ENCODE data around the gene SEPTIN11. TPM values are rescaled to one million over a fixed set of nuclear protein-coding genes. Genes with fewer than 3 reads are reported as not detected.
"Not testable (repeated sequence)": the region's sequence is repeated elsewhere in the genome, so short reads cannot be mapped to it uniquely, and the experiment has no call there.

Gene SEPTIN11
- total RNA-seq, 2 experiments from 2014 or later, result 21.4 to 23.3 TPM

DNA sequence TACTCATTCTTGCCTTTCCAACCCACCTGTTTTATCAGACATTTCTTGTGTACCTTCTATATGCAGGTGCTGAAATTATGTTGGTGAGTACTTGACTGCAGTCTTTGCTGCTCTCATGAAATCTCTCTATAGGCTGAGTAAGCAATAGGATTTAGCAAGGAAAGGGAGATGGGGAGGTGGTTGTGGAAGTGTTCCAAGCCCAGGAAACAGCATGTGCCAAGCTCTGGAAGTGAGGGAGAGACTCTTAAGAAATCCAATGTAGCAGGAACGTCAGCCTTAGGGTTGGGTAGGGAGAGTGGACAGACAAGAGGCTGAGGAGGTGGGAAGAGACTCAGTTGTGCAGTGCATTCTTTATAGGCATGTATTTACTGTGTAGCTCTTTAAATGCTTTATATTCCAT is 5.6 kb downstream of the SEPTIN11 start:
- no peak for DNase-seq
- Mint-ChIP-seq H3K27ac (no peak overlapping the region), H3K4me3 (no peak overlapping the region), H3K4me1 (peaks cover 19% of the 10 kb centered on the region), H3K27me3 (peaks cover 26% of the 10 kb centered on the region), H3K36me3 (ENCODE audit: low read depth) (peaks cover 2% of the 10 kb centered on the region), H3K9me3 (no peaks in the 10 kb centered on the region)
- ChIA-PET POLR2A (no interaction called here), CTCF (no interaction called here)

DNA sequence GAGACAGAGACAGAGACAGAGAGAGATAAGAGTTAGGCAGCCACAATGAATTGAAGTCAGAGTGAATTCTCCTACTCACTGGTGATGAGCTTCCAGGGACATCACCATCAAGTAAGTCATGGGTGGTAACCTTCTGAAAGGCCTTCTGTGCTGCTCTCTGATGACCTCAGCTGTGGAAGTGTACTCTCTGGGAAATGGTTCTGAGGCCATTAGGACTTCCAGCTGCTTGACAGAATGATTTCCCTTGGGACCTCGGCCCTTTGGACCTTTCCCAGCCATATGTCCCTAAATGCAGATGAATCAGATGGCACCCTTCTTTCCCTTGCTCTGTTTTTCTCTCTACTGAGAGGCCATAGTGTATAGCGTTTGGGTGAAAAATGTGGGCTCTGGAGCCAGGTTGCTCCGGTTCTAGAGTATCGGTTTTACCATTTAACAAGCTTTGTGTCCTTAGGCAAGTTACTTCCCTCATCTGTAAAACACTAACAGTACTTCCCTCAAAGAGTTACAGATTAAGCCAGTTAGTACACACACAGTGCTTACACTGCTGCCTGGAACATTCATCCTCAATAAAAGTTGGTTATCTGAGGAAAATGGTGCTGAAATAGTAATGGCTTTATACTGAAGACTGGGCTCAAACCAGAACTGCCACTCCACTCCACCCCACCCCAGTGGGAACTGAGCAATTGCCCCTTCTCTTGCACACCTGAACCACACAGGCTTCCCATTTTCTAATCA is 7.6 kb downstream of the SEPTIN11 start:
- peaks cover 20% of the 10 kb centered on the region for H3K27me3 Mint-ChIP-seq
- peaks cover 15% of the 10 kb centered on the region for H3K4me1 Mint-ChIP-seq
- ChIA-PET POLR2A (no interaction called here), CTCF (no interaction called here)
- no peaks in the 10 kb centered on the region for H3K36me3 Mint-ChIP-seq (ENCODE audit: low read depth)
- no peak for DNase-seq
- no peak overlapping the region for H3K4me3 Mint-ChIP-seq
- no peak overlapping the region for H3K27ac Mint-ChIP-seq
- no peaks in the 10 kb centered on the region for H3K9me3 Mint-ChIP-seq

DNA sequence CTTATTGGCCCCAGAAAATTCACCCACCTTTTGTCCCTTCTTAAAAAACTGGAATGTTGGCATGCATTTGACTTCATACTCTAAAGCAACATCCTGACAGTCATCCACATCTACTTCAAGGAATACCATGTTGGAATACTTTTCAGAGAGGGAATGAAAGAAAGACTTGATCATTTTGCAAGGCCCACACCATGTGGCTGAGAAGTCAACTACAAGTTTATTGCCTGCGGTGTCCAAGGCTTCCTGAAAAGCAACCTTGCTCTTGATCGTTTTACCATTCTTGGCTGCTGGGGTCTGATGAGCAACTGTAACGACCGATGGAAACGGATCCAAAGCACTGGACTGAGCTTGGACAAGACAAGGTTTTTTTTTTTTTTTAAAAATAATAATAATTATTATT is 9.3 kb downstream of the SEPTIN11 start:
- H3K27ac Mint-ChIP-seq, result no peak overlapping the region
- H3K4me3 Mint-ChIP-seq, result no peak overlapping the region
- no peaks in the 10 kb centered on the region for H3K36me3 Mint-ChIP-seq (ENCODE audit: low read depth)
- CTCF ChIA-PET, result interaction anchor here (0.6 kb wide), 1 partner anchor 51 kb away, joined by 3 read pairs; no protein-coding TSS in a partner anchor
- POLR2A ChIA-PET, result interaction anchor here (0.5 kb wide), 1 partner anchor 86 kb away, joined by 3 read pairs; no protein-coding TSS in a partner anchor
- H3K27me3 Mint-ChIP-seq, result peaks cover 9% of the 10 kb centered on the region
- peaks cover 15% of the 10 kb centered on the region for H3K4me1 Mint-ChIP-seq
- no peak for DNase-seq
- no peaks in the 10 kb centered on the region for H3K9me3 Mint-ChIP-seq

DNA sequence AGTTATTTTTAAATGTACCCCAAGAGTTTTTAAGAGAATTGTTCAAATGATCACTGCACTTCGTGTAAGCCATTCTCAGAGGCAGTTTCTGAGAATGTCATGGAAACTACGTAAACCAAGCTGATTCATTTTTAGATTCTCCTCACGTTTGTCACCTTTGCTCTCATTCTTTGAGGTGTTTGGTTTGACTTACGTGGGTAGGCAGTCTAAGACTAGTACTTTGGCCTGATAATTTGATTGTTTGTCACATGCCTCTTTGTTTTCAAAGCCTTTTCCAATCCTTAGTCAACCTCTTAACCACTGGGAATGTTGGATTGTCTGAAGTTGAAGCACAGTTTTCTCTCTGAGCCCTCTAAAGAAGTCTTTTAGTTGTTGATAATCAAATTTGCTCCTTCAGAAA is 10.5 kb downstream of the SEPTIN11 start:
- Mint-ChIP-seq H3K27ac (no peak overlapping the region), H3K27me3 (peaks cover 5% of the 10 kb centered on the region), H3K4me3 (no peak overlapping the region), H3K36me3 (ENCODE audit: low read depth) (peaks cover 5% of the 10 kb centered on the region), H3K4me1 (peaks cover 17% of the 10 kb centered on the region), H3K9me3 (peaks cover 3% of the 10 kb centered on the region)
- no peak for DNase-seq
- POLR2A ChIA-PET, result interaction anchor here (0.6 to 0.9 kb wide), 2 partner anchors 12 to 562 kb away, joined by 3 to 5 read pairs; no protein-coding TSS in a partner anchor
- CTCF ChIA-PET, result interaction anchor here (0.9 kb wide), 1 partner anchor 9 kb away, joined by 3 read pairs; no protein-coding TSS in a partner anchor

DNA sequence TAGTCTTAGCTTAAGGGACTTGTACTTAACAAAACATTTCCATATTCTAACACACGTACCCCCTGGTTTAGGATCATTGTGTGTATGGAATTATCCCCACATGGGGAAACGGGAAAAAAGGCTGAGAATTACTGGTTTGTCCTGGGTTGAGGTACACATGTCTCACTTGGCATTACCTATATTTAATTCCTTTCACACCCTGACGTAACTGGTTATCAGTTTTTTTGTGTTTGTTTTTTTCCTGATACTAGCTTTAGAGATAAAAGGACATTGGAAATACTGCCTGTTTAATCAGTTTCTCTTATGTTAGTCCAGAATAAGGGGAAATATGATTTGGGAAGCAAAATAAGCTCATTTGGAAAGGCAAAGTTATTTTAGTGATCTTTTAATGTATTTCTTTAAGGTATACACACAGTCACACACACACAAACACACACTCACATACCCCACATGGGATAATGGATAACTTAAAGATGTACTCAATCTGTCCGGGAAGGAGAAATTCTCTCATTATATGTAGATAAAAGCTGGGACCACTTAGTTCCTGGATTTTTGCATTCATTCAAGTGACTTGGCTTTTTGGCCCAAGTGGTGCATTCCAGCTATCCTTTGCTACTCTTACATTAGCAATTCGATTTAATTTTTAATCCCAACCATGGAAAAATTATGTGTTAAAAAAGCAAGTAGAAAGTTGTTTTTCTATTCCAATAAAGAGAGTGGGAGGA is 13.0 kb downstream of the SEPTIN11 start:
- ChIA-PET POLR2A (no interaction called here), CTCF (no interaction called here)
- peaks cover 3% of the 10 kb centered on the region for H3K9me3 Mint-ChIP-seq
- H3K4me1 Mint-ChIP-seq, result peaks cover 17% of the 10 kb centered on the region
- no peak overlapping the region for H3K27ac Mint-ChIP-seq
- DNase-seq, result no peak
- H3K4me3 Mint-ChIP-seq, result no peak overlapping the region
- H3K36me3 Mint-ChIP-seq (ENCODE audit: low read depth), result peaks cover 5% of the 10 kb centered on the region
- H3K27me3 Mint-ChIP-seq, result peaks cover 5% of the 10 kb centered on the region

DNA sequence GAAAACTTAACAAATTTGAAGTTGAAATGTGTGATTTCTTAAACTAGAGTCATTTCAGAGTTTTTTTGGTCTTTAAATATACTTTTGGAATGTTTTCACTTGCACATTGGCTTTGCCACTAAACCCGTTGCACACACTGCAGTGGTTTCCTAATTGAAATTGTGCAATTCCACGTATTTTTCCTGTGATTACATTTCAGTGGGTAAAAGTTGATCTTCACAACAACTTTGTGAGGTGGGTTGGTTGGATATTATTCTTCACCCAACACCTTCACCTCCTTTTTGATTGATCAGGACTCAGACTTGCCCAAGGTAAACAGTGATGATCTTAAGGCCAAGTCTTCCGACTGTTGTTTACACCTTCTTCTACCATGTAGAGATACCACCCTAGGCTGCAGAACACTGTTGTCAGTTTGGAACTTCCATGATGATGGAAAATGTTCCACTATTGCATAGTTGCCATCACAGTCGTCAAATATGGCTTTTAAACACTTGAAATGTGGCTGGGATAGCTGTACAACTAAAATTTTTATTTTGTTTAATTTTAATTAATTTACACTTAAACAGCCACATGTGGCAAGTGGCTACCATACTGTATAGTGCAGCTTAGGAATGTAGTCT is 13.7 kb downstream of the SEPTIN11 start:
- ChIA-PET POLR2A (no interaction called here), CTCF (no interaction called here)
- Mint-ChIP-seq H3K4me1 (peaks cover 17% of the 10 kb centered on the region), H3K27ac (no peak overlapping the region), H3K27me3 (peaks cover 5% of the 10 kb centered on the region), H3K36me3 (ENCODE audit: low read depth) (peaks cover 8% of the 10 kb centered on the region), H3K4me3 (no peak overlapping the region), H3K9me3 (peaks cover 3% of the 10 kb centered on the region)
- DNase-seq, result no peak

DNA sequence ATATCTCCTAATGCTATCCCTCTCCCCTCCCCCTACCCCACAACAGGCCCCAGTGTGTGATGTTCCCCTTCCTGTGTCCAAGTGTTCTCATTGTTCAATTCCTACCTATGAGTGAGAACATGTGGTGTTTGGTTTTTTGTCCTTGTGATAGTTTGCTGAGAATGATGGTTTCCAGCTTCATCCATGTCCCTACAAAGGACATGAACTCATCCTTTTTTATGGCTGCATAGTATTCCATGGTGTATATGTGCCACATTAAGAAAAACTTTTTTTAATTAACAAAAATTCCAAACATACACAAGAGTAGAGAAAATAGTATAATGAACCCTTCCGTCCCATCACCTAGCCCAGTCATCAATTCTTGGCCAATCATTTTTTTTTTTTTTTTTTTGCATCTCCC is 14.4 kb downstream of the SEPTIN11 start:
- H3K4me1 Mint-ChIP-seq, result peaks cover 17% of the 10 kb centered on the region
- H3K9me3 Mint-ChIP-seq; H3K27ac Mint-ChIP-seq; DNase-seq; H3K27me3 Mint-ChIP-seq; H3K4me3 Mint-ChIP-seq; POLR2A ChIA-PET; H3K36me3 Mint-ChIP-seq (ENCODE audit: low read depth): not testable (repeated sequence)
- CTCF ChIA-PET, result interaction anchor here (0.7 to 1.2 kb wide), 2 partner anchors 19 to 157 kb away, joined by 3 to 9 read pairs; no protein-coding TSS in a partner anchor

DNA sequence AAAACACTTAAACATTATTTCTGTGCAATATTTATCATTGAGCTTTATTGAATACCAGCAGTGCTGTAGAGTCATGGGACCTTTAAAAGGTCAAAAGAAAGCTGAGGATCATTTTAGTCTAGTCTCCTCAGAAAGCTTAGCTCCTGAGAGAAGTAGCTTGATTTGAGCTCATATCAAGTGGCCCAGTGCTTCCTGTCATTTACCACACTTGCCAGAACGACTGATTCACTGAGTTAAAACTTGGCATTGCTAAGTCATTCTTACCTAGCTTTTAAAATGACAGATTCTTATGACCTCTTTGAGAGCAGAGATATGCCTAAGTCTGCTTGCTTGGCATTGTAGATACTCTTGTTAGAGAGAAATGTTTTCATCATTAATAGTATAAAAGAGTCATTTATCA is 15.2 kb downstream of the SEPTIN11 start:
- no peak for DNase-seq

DNA sequence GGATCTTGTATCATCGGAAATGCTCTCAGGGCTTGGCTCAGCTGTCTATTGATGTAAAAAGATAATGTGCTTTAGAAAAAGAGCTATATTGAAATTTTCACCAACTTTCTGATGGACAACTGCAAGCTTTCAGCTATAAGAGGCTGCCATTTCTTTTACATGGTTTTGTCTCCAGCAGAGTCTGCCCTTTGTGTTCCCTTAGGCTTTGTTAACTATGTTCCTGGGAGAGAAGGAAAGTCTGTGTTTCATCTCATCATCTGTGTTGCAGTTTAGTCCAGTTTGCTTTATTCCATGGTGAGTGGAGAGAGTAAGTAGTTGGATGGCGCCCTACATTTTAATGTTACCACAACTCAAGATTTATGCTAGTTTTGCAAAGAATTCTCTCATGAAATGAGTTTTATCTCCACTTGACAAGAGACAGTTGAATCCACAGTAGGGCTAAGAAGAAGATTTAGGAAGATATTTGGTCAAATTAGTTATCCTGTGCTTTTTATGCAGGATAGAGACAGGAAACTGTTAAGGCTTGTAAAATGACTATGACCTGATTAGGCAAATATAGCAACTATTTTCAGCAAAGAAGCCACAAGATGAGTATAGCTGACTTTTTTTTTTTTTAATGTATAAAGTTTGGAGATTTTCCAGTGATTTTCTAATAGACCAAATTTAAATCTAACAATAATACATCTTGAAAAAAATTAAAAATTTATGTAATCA is 16.5 kb downstream of the SEPTIN11 start:
- Mint-ChIP-seq H3K9me3 (peaks cover 3% of the 10 kb centered on the region), H3K27me3 (peaks cover 2% of the 10 kb centered on the region), H3K36me3 (ENCODE audit: low read depth) (peaks cover 8% of the 10 kb centered on the region), H3K27ac (no peak overlapping the region), H3K4me1 (peaks cover 2% of the 10 kb centered on the region), H3K4me3 (no peak overlapping the region)
- CTCF ChIA-PET, result interaction anchor here (1.5 kb wide), 1 partner anchor 79 kb away, joined by 5 read pairs; no protein-coding TSS in a partner anchor
- POLR2A ChIA-PET, result no interaction called here
- no peak for DNase-seq

More for the DNA sequence above, 15.2 kb downstream of the SEPTIN11 start:
- CTCF ChIA-PET, result interaction anchor here (0.7 to 1.2 kb wide), 2 partner anchors 18 to 158 kb away, joined by 3 to 9 read pairs; no protein-coding TSS in a partner anchor
- H3K4me1 Mint-ChIP-seq, result peaks cover 13% of the 10 kb centered on the region
- H3K27me3 Mint-ChIP-seq, result peaks cover 4% of the 10 kb centered on the region
- no peak overlapping the region for H3K4me3 Mint-ChIP-seq
- H3K36me3 Mint-ChIP-seq (ENCODE audit: low read depth), result peaks cover 8% of the 10 kb centered on the region
- H3K9me3 Mint-ChIP-seq, result peaks cover 3% of the 10 kb centered on the region
- POLR2A ChIA-PET, result no interaction called here
- H3K27ac Mint-ChIP-seq, result no peak overlapping the region

DNA sequence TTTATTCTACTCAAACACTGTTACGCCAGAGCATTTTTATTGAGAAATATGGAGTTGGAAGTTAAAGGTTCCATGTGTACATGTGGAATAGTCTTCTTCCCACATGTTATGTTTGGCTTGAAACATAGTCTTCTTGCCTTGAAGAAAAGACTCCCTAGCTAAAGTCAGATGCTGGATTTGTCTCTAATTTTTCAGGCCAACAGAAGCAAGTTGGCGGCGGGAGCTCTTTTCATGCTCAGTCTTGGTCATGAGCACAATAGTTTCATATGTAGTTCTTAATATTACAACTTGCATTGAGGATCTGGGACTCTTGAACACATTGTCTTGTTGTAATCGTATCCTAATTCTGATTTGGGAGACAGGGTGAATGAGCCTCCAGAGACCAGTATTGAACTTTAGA is 19.4 kb downstream of the SEPTIN11 start:
- Mint-ChIP-seq H3K9me3 (peaks cover 3% of the 10 kb centered on the region), H3K27ac (no peak overlapping the region), H3K27me3 (peaks cover 2% of the 10 kb centered on the region), H3K4me3 (no peak overlapping the region), H3K36me3 (ENCODE audit: low read depth) (peaks cover 8% of the 10 kb centered on the region), H3K4me1 (peaks cover 2% of the 10 kb centered on the region)
- CTCF ChIA-PET, result no interaction called here
- DNase-seq, result no peak
- POLR2A ChIA-PET, result no interaction called here

DNA sequence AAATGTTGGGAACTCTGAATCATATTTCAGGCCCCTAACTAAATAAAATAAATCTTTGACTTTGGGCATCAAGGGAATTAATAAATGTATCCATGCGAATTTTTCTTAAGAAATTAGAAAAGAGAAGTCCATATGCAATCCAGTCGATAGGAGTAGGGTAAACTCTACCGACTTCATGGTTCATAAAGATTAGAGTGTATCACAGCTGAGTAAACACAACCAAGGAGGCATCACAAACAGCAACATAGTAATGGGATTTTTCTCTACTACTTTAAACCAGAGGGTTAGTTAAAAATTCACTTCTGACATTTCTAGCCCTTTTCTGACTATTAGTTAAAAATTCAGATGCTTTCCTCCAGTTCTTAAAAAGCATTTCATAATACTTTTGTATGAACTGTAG is 19.9 kb downstream of the SEPTIN11 start:
- ChIA-PET POLR2A (no interaction called here), CTCF (no interaction called here)
- Mint-ChIP-seq H3K27me3 (peaks cover 2% of the 10 kb centered on the region), H3K4me1 (peaks cover 2% of the 10 kb centered on the region), H3K36me3 (ENCODE audit: low read depth) (peaks cover 3% of the 10 kb centered on the region), H3K27ac (no peak overlapping the region), H3K4me3 (no peak overlapping the region), H3K9me3 (no peaks in the 10 kb centered on the region)
- DNase-seq, result no peak

DNA sequence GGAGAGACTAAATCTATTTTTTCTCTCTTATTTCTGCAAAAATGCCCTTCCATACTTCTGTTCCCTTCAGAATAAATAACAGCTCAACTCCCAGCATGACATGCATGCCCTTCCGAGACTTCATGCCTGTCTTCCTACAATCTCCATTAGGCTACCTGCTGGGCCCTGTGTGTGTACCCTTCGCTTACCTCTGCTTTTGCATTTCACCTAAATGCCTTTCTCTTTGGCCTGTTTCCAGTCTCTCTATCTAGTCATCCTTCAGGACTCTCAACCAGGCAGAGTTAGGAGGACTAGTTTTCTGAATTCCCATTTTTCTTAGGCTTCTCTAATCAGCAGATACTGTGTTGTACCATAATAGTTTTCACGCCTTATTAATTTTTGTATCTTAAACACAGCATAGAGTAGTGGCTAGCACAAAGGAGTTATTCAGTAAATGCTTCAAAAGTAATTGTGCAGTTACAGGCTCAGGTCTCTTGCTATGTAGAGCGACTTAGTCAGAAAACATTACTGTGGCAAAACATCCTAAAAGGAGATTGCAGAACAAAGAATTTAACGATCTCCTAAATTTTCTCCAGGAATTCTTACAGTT is 20.5 kb downstream of the SEPTIN11 start:
- CTCF ChIA-PET, result no interaction called here
- POLR2A ChIA-PET, result no interaction called here
- no peak overlapping the region for H3K27ac Mint-ChIP-seq
- peaks cover 3% of the 10 kb centered on the region for H3K36me3 Mint-ChIP-seq (ENCODE audit: low read depth)
- no peaks in the 10 kb centered on the region for H3K9me3 Mint-ChIP-seq
- peaks cover 2% of the 10 kb centered on the region for H3K27me3 Mint-ChIP-seq
- no peak for DNase-seq
- H3K4me1 Mint-ChIP-seq, result no peaks in the 10 kb centered on the region
- H3K4me3 Mint-ChIP-seq, result no peak overlapping the region

All from activated CD4-positive, alpha-beta memory T cell treated with anti-CD3 and anti-CD28 coated beads, Interleukin-2, amount 10 ng/mL, durations not matched to agents 7 days and 5 days (primary cell).